Adrenal gland (tissue), 5 donors: Measurements from ENCODE around the gene CCDC136.

Source experiments
- CTCF ChIP-seq, 6 experiments: fragments of 450-650 bp in 4 of 6; fragments of 200-600 bp in 2 of 6; sonication (generic) in 1 of 6; IDR thresholded peaks; 1 replicate in 5 of 6; 2 replicates in 1 of 6; pipeline versions ENCODE4 v1.5.1 to v1.8.0; 2016 to 2021; ENCODE audit warnings: antibody characterized with exemption in 6 of 6, mild to moderate bottlenecking in 2 of 6, moderate library complexity in 1 of 6
- POLR2A ChIP-seq, 2 donors: fragments of 450-650 bp; IDR thresholded peaks; one replicate each; pipeline ENCODE4 v1.6.1; 2017; ENCODE audit warnings: antibody characterized with exemption in 2 of 2, mild to moderate bottlenecking in 2 of 2, moderate library complexity in 1 of 2
- donor health status: DM: no; HTN: no; CAD: no.

- TF ChIP-seq CTCF (IDR thresholded peaks at IDR 0.05) (no peak), POLR2A (IDR thresholded peaks at IDR 0.05) (no peak)
Measured at GRCh38 chr7:128833148-128833945, 41.6 kb downstream of the CCDC136 start.
